GM19452 (cell line): ENCODE results near the gene CBFA2T2.

Experiments used
- ATAC-seq: cut with Tn5 transposase; IDR thresholded peaks from one replicate; pipeline ENCODE4 v1.9.1; 2021; ENCODE audit not compliant: unreplicated experiment

The CBFA2T2 gene

DNA sequence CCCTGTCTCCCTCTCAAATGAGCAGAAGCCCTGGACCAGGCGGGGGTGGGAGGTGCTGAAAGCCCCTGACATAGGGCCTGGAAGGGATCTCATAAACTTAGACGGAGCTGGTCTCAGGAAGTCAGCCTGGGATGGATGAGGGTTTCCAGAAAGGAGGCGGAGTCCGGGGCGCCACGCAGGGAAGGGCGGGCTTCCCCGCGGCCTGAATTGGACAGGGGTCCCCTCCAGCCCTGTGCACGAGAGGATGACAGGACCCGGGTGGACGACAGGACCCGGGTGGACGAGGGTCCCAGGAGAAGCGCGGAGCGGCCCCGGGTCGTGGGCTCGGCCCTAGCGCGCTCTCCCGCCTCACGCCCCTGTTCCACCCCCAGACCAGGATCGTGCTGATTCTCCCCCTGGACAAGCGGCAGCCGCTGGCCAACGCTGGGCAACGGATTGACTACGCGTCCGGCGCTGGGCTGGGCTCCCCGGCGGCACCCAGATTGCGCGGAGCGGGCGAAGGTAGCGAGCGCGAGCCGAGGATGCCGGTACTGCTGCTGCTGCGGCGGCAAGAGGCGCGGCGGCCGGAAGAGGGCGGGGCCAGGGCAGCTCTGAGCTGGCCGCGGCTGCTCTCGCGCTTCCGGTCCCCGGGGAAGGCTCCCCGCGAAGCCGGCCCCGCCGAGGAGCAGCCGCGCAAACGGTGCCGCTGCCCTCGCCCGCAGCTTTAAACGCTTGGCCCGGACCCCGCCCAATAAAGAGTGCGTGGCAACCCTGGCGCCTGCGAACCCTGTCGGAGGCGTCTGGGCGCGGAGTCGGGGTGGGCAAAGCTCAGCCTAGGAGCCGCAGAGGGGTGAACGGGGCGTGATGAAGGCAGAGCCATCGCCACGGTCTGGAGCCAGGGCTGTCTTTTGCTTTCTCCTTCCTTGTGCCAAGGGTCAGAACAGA is 173.5 kb downstream of the CBFA2T2 start:
- peak; percentile 44 for ATAC-seq

DNA sequence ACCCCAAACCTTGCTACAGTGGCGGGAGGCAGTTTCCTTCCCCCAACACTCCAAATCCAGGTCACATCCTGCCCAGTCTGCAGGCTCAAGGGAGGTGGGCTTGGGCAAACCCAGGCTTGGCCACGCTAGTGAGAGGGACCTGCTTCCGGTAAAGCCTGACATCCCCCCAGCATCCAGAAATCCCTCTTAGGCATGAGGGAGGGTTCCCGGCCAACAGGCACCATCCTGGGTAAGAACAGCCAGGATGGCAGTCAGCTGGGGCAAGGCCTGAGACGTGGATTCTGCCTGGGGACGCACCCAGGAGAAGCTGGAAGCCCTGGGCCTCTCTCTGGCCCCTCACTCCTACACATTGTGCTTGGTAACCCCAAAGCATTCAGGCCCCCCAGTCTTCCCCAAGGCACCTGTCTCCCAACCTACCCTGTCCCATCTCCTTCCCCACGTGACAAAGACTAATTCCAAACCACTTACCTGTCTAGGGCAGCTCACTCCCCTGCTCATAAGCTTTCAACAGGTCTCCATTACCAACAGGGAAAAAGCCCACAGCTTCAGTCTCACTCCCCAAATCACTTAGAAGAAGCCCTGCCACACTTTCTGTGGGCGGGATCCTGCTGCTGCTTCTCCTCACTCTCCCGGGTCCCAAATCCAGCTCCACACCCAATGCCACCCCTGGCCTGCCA is 174.3 kb downstream of the CBFA2T2 start:
- no peak for ATAC-seq

DNA sequence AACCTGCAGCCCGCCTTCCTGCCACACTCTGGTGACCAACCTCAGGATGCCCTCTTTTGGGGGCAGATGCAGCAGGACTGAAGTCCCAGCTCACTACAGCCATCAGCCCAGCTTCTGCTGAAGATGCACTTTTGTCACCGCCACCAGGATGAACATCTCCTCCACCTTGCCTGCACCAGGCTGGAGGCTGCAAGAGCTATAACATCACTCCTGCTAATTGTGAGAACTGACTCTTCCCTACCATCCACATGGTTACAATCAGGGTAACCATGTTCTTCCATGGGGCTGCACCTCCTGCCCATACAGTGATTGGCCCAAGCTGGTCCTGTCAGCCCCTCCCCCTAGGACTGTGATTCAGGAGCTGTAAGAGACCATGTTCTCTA is 174.9 kb downstream of the CBFA2T2 start:
- ATAC-seq, result no peak

DNA sequence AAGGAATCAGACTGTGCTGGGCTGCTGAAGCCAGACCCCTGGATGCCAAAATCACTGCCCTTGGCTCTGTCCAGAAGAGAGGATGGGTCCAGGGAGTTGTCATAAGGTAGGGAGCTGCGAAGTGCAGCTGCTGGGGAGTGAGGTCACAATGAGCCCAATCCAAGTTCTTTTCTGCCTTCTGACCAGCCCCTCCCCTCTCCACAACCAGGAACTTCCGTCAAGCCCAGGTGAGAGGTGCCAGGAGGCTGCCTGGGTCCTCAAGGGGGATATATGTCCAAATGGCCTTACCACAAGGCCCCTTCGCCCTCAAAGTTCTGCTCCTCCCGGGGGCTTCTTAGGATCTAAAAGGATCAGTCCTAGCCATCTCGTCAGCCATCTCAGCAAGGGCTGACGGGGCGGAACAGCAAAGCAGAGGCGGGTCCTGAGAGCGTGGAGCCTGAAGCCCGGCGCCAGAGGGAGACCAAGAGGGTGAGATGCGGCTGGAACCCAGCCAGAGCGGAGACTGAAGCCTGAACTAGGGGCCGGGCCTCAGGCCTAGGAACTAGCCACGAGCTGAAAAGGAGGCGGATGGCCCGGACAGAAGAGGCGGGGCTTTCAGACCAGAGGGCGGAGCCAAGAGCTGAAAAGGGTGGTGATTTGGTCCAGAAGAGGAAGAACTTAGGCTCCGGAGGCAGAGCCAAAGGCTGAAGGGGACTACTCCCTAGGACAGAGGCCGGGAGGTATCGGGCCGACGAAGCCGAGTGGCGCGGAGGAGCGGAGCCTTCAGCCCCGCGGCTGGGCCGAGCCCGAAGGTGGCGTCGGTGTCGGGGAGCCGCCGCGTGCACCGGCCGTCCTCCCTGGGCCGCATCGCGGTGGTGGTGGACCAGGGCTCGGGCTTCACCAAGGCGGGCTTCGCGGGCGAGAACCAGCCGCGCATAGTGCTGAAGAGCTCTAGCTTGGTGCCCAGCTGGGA is 176.7 kb downstream of the CBFA2T2 start, which contains the start of gene ACTL10:
Gene ACTL10 (plus strand): TSS at position 651 of the 952 bp plus-strand sequence. CDS start 555 bp downstream, outside the sequence.
- peak; percentile 56 for ATAC-seq

GRCh38 chr20:33667245-33667675 is 177.4 kb downstream of the CBFA2T2 start:
- peak; percentile 13 for ATAC-seq

DNA sequence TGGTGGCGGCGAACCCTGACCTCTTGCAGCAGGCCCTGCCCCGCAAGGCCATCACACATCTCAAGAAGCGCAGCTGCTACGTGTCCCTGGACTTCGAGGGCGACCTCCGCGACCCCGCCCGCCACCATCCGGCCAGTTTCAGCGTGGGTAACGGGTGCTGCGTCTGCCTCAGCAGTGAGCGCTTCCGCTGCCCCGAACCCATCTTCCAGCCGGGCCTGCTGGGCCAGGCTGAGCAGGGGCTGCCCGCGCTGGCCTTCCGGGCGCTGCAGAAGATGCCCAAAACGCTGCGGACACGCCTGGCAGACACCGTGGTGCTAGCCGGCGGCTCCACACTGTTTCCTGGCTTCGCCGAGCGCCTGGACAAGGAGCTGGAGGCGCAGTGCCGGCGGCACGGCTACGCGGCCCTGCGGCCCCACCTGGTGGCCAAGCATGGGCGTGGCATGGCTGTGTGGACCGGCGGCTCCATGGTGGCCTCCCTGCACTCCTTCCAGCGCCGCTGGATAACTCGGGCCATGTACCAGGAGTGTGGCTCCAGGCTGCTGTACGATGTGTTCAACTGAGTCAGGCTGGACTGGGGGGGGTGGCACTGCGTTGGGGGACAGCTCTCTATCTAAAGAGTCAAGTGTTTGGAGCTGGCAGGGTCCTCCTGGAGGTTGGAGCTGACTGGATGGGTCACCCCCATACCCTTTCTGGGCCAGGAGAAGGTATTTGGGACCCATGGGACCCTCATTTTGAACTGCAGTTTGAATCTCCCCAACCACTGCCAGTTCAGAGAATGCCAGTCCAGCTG is 178.0 kb downstream of the CBFA2T2 start:
- ATAC-seq, result peak; percentile 48

DNA sequence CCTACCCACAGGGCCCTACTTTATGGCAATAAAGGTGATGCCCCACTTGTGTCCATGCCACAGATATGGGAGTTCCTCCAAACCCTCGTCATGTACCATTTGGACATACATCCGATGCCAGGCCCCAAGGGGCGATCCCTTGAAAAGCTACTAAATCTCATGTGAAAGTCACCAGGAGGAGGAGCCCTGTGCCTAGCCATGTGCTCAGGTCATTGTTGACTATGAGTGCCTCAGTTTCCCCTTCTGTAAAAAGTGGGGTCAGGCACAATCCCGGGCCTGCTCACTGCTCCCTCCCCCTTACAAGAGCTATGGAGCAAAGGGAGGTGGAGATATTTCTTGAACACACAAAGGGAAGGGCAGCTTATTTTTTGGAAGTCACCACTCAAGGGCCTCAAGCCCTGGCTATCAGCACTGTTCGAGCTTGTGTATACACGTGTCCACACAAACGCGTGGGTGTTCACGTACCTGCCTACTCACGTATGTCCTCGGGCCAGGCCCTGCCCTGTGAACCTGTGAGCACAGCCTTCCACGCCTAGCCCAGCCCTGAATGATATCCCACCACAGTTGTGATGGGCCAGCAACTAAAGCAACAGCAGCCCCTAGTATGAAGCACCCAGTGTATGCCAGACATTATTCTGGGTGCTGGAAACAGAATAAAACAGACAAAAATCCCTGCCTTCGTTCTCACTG is 178.7 kb downstream of the CBFA2T2 start:
- no peak for ATAC-seq

DNA sequence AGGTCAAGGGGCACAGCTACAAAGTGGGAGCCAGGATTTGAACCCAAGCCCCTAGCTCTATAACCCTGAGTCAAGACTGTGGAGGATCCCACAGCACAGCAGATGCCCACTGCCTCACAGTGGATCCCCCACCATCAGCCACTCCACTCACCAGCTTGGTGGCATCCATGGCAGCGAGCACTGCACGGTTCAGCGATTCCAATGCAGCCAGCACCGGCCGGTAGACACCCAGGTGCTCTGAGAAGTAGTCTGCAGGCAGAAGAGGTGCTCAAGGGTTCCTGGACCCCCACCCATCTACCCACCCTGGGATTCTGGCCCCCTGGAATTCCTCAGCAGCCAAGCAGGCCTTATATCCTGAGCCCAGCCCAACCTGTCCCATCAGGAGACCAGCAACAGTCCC is 179.3 kb downstream of the CBFA2T2 start:
- ATAC-seq, result no peak

DNA sequence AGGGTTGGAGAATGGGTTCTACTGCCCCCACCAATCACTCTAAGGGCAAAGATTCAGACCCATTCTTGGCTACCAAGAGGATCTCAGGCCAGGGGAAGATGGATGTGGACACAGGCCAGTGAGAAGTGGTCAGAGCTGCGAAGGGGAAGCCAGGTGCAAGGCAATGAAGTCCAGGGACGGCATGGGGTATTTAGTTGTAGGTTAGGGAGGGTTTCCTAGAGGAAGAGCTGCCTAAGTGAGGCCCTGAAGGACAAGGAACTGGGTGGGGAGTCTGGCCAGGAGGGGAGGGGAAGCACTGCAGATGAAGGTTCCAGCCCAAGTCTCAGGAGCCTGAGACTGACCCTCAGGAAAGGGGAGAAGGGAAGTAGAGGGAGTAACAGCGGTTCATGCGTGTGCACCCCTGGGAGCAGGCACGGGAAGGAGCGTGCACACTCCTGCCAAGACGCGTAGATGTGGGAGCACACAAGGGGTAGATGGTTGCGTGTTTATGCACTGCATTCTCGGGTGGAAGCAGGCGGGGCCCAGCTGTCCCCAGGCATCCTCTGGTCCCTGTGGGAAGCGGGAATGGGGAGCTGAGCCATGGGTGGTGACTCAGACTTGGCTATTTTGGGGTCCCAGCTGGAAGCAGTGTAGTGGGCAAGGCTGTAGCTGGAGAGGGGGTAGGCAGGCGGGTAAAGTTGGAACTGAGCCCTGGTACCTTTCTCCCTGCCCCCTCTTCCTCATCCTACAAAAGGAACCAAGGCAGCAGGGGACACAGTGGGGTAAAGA is 180.2 kb downstream of the CBFA2T2 start:
- no peak for ATAC-seq

GRCh38 chr20:33670715-33671499 is 181.0 kb downstream of the CBFA2T2 start:
- ATAC-seq, result no peak

DNA sequence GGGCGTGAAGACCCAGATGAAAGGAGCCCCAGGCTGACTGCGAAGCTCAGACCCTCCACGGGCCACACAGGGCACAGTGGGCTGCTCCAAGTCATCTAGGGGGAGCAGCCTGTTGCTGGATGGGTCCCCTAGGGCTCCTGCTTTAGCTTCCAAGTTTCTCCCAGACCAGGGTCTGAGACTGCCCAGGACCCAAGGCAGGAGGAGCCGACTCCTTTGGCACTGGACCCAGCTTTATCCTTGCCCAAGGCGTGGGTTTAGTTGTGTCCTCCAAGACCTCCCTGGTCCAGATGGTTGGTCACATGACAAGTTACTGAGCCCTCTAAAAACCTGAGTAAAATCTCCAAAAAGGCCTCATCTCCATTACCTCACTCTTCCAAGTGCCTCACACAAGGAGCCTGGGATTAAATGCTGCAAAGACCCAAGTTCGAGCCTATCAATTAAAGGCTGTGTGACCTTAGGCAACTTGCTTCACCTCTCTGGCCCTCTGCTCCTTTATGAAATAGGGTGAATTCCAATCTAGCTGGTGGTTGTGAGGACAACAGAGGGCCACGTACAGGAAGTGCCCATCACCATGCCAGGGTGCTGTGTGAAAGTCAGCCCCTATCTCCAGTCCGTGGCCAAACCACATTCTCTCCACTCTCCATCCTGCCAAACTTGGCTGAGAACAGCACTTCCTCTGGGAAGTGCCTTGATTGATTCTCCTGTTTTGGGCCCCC is 181.8 kb downstream of the CBFA2T2 start:
- no peak for ATAC-seq

GRCh38 chr20:33672426-33673113 is 182.7 kb downstream of the CBFA2T2 start:
- no peak for ATAC-seq

- ATAC-seq, result no peak
Observed at GRCh38 chr20:33673114-33673409, 183.2 kb downstream of the CBFA2T2 start.

DNA sequence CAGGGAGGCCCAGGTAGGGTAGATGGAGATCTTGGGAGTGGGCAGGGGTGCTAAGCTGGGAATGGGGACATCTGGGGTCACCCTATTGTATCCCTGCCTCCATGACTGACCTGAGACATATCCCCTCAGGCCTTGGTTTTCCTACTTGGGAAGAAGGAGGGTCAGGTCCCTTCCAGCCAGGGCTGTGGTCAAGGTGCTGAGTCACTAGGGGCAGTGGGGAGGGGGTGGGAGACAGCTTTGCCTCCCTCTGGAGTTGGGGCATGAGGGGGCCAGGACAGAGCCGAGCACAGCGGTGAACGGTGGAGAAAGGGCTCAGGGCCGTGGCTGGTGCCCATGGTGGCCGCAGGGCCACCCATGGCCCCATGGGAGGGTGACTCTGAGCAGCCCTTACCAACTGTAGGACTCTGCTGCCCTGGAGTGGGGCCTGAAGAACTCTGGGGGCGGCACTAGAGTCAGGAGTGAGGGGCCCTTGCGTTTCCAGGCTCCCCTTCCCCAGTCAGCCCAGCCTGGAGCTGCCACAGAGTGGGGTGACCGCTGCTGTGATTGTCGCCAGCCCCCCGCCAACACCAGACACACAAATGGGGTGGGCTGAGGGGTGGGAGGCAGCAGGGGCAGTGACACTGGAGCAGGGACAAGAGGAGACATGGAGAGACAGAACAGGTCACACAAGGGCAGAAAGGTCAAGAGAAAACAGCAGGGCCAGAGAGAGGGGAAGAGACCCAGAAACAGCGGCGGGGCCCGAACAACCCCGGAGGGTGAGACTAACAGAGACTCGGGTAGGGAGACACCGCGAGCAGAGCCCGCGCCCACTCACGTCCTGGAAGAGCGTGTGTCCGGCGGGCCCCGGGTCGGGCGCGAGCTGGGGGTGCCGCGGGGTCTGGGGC is 183.8 kb downstream of the CBFA2T2 start:
- ATAC-seq, result peak; percentile 35

GRCh38 chr20:33674294-33675135 is 184.6 kb downstream of the CBFA2T2 start, which contains the start of gene NECAB3:
Gene NECAB3 (minus strand): TSS chr20:33674428. CDS start chr20:33674352, 76 bp downstream.
- peak; percentile 54 for ATAC-seq
